ENCODE results near the gene RAN. TPM values are rescaled to one million over a fixed set of nuclear protein-coding genes. Genes with fewer than 3 reads are reported as not detected.
"Not testable (repeated sequence)": the region's sequence is repeated elsewhere in the genome, so short reads cannot be mapped to it uniquely, and the experiment has no call there.

RAN gene
- total and polyA plus RNA-seq, 4 donors, result 158 to 304 (median 221) TPM

DNA sequence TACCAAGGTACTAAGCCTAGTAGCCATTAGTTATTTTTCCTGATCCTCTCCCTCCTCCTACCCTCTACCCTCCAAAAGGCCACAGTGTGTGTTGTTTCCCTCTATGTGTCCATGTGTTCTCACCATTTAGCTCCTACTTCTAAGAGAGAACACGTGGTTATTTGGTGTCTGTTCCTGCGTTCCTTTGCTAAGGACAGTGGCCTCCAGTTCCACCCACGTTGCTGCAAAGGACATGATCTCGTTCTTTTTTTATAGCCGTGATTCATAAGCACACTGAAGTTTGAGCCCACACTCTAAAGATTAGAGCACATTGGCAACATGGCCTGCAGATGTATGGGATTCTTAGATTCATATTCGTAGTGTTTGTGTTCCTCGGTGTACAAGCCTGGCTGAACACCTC, 24.8 kb upstream of the RAN start:
- Histone ChIP-seq H3K27ac (ENCODE audit: low read depth in 1 of 2, low read length in 2 of 2) (no peak overlapping the region), H3K4me1 (ENCODE audit: control insufficient read depth in 1 of 2, insufficient read depth in 2 of 2, low read length in 2 of 2) (no peaks in the 10 kb centered on the region), H3K36me3 (ENCODE audit: control insufficient read depth in 1 of 2, insufficient read depth in 2 of 2, low read length in 1 of 2) (no peaks in the 10 kb centered on the region), H3K27me3 (ENCODE audit: control insufficient read depth in 1 of 2, insufficient read depth in 2 of 2, low read length in 1 of 2) (no peaks in the 10 kb centered on the region), H3K9me3 (ENCODE audit: control insufficient read depth, low read length) (no peaks in the 10 kb centered on the region), H3K4me3 (ENCODE audit: low read length in 2 of 2) (no peak overlapping the region)
- WGBS, 2 donors, result 36 to 37% methylated on average over 7 of the region's 7 CpGs
- ATAC-seq (ENCODE audit: low FRiP score) (no peak), DNase-seq (no peak)
- intact Hi-C loops (cut with DNase I), result no loop called here

GRCh38 chr12:130848105-130848504, 23.8 kb upstream of the RAN start:
- H3K4me1 ChIP-seq (ENCODE audit: control insufficient read depth in 1 of 2, insufficient read depth in 2 of 2, low read length in 2 of 2); H3K4me3 ChIP-seq (ENCODE audit: low read length in 2 of 2); ATAC-seq (ENCODE audit: low FRiP score); H3K27me3 ChIP-seq (ENCODE audit: control insufficient read depth in 1 of 2, insufficient read depth in 2 of 2, low read length in 1 of 2); DNase-seq; intact Hi-C loops (cut with DNase I); H3K9me3 ChIP-seq (ENCODE audit: control insufficient read depth, low read length); H3K36me3 ChIP-seq (ENCODE audit: control insufficient read depth in 1 of 2, insufficient read depth in 2 of 2, low read length in 1 of 2); H3K27ac ChIP-seq (ENCODE audit: low read depth in 1 of 2, low read length in 2 of 2): not testable (repeated sequence)
- WGBS, 2 donors, result 90 to 98% methylated on average over 6 of the region's 6 CpGs

GRCh38 chr12:130848785-130849305, 23.0 kb upstream of the RAN start:
- H3K36me3 ChIP-seq (ENCODE audit: control insufficient read depth in 1 of 2, insufficient read depth in 2 of 2, low read length in 1 of 2); H3K27ac ChIP-seq (ENCODE audit: low read depth in 1 of 2, low read length in 2 of 2); H3K27me3 ChIP-seq (ENCODE audit: control insufficient read depth in 1 of 2, insufficient read depth in 2 of 2, low read length in 1 of 2); intact Hi-C loops (cut with DNase I); H3K4me1 ChIP-seq (ENCODE audit: control insufficient read depth in 1 of 2, insufficient read depth in 2 of 2, low read length in 2 of 2); H3K4me3 ChIP-seq (ENCODE audit: low read length in 2 of 2); DNase-seq; ATAC-seq (ENCODE audit: low FRiP score); H3K9me3 ChIP-seq (ENCODE audit: control insufficient read depth, low read length): not testable (repeated sequence)
- 96 to 100% methylated on average over 1 of the region's 1 CpG for WGBS, 2 donors

DNA sequence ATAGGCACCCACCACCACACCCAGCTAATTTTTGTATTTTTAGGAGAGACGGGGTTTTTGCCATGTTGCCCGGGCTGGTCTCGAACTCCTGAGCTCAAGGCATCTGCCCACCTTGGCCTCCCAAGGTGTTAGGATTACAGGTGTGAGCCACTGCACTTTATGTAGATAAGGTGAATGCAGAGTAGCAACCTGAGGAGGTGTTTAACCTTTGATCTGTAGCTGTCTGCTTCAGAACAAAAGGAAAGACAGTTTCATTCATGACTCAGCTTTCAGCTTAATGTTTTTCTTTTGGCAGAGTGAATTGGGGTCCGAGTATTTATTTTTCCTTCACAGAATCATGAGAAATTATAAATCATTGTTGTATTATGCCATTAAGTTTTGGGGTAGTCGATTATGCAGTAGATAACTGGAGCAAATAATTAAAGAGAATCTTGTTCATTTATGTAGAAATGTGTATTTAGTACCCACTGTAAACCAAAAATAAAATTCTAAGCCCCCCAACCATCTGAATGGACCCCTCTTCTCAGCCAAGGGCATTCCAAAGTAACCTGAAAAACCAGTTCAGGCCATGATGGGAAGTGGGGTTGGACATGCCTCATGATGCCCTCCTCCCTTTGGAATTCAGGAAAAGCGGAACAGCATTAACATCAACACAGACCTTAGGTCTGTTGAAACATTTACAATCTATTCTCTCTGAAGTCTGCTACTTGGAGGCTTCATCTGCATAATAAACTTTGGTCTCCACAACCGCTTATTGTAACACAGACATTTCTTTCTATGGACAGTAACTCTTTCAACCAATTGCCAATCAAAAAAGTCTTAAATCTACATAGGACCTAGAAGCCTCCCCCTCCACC, 22.1 kb upstream of the RAN start:
- Histone ChIP-seq H3K4me3 (ENCODE audit: low read length in 2 of 2) (no peak overlapping the region), H3K9me3 (ENCODE audit: control insufficient read depth, low read length) (no peaks in the 10 kb centered on the region), H3K27me3 (ENCODE audit: control insufficient read depth in 1 of 2, insufficient read depth in 2 of 2, low read length in 1 of 2) (no peaks in the 10 kb centered on the region), H3K27ac (ENCODE audit: low read depth in 1 of 2, low read length in 2 of 2) (no peak overlapping the region), H3K4me1 (ENCODE audit: control insufficient read depth in 1 of 2, insufficient read depth in 2 of 2, low read length in 2 of 2) (no peaks in the 10 kb centered on the region), H3K36me3 (ENCODE audit: control insufficient read depth in 1 of 2, insufficient read depth in 2 of 2, low read length in 1 of 2) (no peaks in the 10 kb centered on the region)
- 52 to 55% methylated on average over 7 of the region's 7 CpGs for WGBS, 2 donors
- no peak for ATAC-seq (ENCODE audit: low FRiP score)
- no peak for DNase-seq
- intact Hi-C loops (cut with DNase I), result no loop called here

DNA sequence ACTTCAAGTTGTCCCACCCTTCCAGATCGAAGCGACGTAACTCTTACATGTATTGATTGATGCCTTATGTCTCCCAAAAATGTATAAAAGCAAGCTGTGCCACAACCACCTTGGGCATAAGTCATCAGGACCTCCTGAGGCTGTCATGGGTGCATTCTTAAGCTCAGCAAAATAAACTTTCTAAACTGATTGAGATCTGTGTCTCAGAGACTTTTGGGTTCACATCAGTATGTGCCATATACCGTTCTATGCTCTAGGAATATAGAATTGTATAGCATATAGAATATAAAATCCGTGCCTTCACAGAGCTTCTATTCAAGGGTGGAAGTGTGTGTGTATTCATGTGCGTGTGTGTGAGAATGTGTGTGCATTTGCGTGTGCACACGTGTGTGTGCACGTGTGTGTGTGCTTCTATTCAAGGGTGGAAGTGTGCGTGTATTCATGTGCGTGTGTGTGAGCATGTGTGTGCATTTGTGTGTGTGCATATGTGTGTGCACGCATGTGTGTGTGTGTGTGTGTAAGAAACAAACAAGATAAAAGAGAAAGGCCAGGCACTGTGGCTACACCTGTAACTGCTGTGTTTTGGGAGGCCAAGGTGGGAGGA, 21.3 kb upstream of the RAN start:
- Histone ChIP-seq H3K27ac (ENCODE audit: low read depth in 1 of 2, low read length in 2 of 2) (no peak overlapping the region), H3K36me3 (ENCODE audit: control insufficient read depth in 1 of 2, insufficient read depth in 2 of 2, low read length in 1 of 2) (no peaks in the 10 kb centered on the region), H3K4me3 (ENCODE audit: low read length in 2 of 2) (no peak overlapping the region), H3K27me3 (ENCODE audit: control insufficient read depth in 1 of 2, insufficient read depth in 2 of 2, low read length in 1 of 2) (no peaks in the 10 kb centered on the region), H3K9me3 (ENCODE audit: control insufficient read depth, low read length) (no peaks in the 10 kb centered on the region), H3K4me1 (ENCODE audit: control insufficient read depth in 1 of 2, insufficient read depth in 2 of 2, low read length in 2 of 2) (no peaks in the 10 kb centered on the region)
- ATAC-seq (ENCODE audit: low FRiP score) (no peak), DNase-seq (no peak)
- 64 to 71% methylated on average over 12 of the region's 12 CpGs for WGBS, 2 donors
- intact Hi-C loops (cut with DNase I), result no loop called here

GRCh38 chr12:130856088-130856487, 15.8 kb upstream of the RAN start:
- 73 to 74% methylated on average over 4 of the region's 4 CpGs for WGBS, 2 donors
- Histone ChIP-seq H3K4me3 (ENCODE audit: low read length in 2 of 2) (no peak overlapping the region), H3K27ac (ENCODE audit: low read depth in 1 of 2, low read length in 2 of 2) (no peak overlapping the region), H3K9me3 (ENCODE audit: control insufficient read depth, low read length) (no peaks in the 10 kb centered on the region), H3K27me3 (ENCODE audit: control insufficient read depth in 1 of 2, insufficient read depth in 2 of 2, low read length in 1 of 2) (no peaks in the 10 kb centered on the region), H3K4me1 (ENCODE audit: control insufficient read depth in 1 of 2, insufficient read depth in 2 of 2, low read length in 2 of 2) (no peaks in the 10 kb centered on the region), H3K36me3 (ENCODE audit: control insufficient read depth in 1 of 2, insufficient read depth in 2 of 2, low read length in 1 of 2) (no peaks in the 10 kb centered on the region)
- DNase-seq (no peak), ATAC-seq (ENCODE audit: low FRiP score) (no peak)
- intact Hi-C loops (cut with DNase I), result no loop called here

DNA sequence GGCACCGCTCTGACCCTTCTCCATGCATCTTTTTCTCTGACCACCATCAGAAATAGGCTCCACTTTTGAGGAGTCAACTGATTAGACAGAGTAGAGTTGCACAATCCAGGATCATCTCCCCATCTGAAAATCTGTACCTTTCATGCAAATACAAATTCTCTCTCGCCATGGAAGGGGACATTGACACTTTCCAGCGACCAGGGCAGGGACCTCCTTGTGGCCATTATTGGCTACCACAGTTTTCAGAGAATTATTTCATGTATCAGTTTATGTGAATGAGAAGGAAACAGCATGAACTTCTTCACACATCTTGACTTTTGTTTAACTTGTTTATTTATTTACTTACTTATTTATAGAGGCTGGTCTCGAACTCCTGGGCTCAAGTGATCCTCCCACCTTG, 13.8 kb upstream of the RAN start:
- H3K4me1 ChIP-seq (ENCODE audit: control insufficient read depth in 1 of 2, insufficient read depth in 2 of 2, low read length in 2 of 2), result no peaks in the 10 kb centered on the region
- intact Hi-C loops (cut with DNase I), result no loop called here
- WGBS, 2 donors, result 78 to 80% methylated on average over 4 of the region's 4 CpGs
- H3K9me3 ChIP-seq (ENCODE audit: control insufficient read depth, low read length), result no peaks in the 10 kb centered on the region
- DNase-seq (peak in 1 of 2 donors; percentile 2), ATAC-seq (ENCODE audit: low FRiP score) (no peak)
- H3K36me3 ChIP-seq (ENCODE audit: control insufficient read depth in 1 of 2, insufficient read depth in 2 of 2, low read length in 1 of 2), result no peaks in the 10 kb centered on the region
- H3K4me3 ChIP-seq (ENCODE audit: low read length in 2 of 2), result no peak overlapping the region
- H3K27me3 ChIP-seq (ENCODE audit: control insufficient read depth in 1 of 2, insufficient read depth in 2 of 2, low read length in 1 of 2), result no peaks in the 10 kb centered on the region
- no peak overlapping the region for H3K27ac ChIP-seq (ENCODE audit: low read depth in 1 of 2, low read length in 2 of 2)

- intact Hi-C loops (cut with DNase I), result no loop called here
- DNase-seq (peak in 1 of 2 donors; percentile 65), ATAC-seq (ENCODE audit: low FRiP score) (no peak)
- H3K4me3 ChIP-seq (ENCODE audit: low read length in 2 of 2), result no peak overlapping the region
- no peaks in the 10 kb centered on the region for H3K4me1 ChIP-seq (ENCODE audit: control insufficient read depth in 1 of 2, insufficient read depth in 2 of 2, low read length in 2 of 2)
- H3K27ac ChIP-seq (ENCODE audit: low read depth in 1 of 2, low read length in 2 of 2), result no peak overlapping the region
- H3K36me3 ChIP-seq (ENCODE audit: control insufficient read depth in 1 of 2, insufficient read depth in 2 of 2, low read length in 1 of 2), result no peaks in the 10 kb centered on the region
- no peaks in the 10 kb centered on the region for H3K9me3 ChIP-seq (ENCODE audit: control insufficient read depth, low read length)
- H3K27me3 ChIP-seq (ENCODE audit: control insufficient read depth in 1 of 2, insufficient read depth in 2 of 2, low read length in 1 of 2), result no peaks in the 10 kb centered on the region
- 92 to 93% methylated on average over 6 of the region's 6 CpGs for WGBS, 2 donors
Measured at GRCh38 chr12:130859161-130859560, 12.7 kb upstream of the RAN start.

DNA sequence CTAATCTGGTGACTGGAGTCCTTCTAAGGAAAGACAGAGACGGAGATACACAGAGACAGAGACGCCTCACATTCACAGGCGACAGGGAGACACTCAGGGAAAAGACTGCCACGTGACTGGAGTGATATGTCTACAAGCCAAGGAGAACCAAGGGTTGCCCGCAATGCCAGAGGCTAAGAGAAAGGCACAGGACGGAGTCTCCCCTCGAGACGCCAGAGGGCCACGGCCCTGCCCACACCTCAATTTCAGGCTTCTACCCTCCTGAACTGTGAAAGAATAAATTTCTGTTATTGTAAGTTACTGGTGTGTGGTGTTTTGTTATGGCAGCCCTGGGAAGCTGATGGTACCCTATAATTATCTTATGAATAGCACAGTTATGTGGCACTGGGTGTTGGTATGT, 11.6 kb upstream of the RAN start:
- no peaks in the 10 kb centered on the region for H3K9me3 ChIP-seq (ENCODE audit: control insufficient read depth, low read length)
- H3K27ac ChIP-seq (ENCODE audit: low read depth in 1 of 2, low read length in 2 of 2), result no peak overlapping the region
- peak in 1 of 2 donors; percentile 31 for DNase-seq
- H3K36me3 ChIP-seq (ENCODE audit: control insufficient read depth in 1 of 2, insufficient read depth in 2 of 2, low read length in 1 of 2), result no peaks in the 10 kb centered on the region
- no peaks in the 10 kb centered on the region for H3K27me3 ChIP-seq (ENCODE audit: control insufficient read depth in 1 of 2, insufficient read depth in 2 of 2, low read length in 1 of 2)
- ATAC-seq (ENCODE audit: low FRiP score), result no peak
- WGBS, 2 donors, result 88% methylated on average over 9 of the region's 9 CpGs
- no peak overlapping the region for H3K4me3 ChIP-seq (ENCODE audit: low read length in 2 of 2)
- intact Hi-C loops (cut with DNase I), result no loop called here
- H3K4me1 ChIP-seq (ENCODE audit: control insufficient read depth in 1 of 2, insufficient read depth in 2 of 2, low read length in 2 of 2), result no peaks in the 10 kb centered on the region
